ENCODE data around the gene ZNF777. TPM values are rescaled to one million over a fixed set of nuclear protein-coding genes. Genes with fewer than 3 reads are reported as not detected.

Gene ZNF777
- total RNA-seq, 1 donor from 2014 or later, result 17.2 TPM

DNA sequence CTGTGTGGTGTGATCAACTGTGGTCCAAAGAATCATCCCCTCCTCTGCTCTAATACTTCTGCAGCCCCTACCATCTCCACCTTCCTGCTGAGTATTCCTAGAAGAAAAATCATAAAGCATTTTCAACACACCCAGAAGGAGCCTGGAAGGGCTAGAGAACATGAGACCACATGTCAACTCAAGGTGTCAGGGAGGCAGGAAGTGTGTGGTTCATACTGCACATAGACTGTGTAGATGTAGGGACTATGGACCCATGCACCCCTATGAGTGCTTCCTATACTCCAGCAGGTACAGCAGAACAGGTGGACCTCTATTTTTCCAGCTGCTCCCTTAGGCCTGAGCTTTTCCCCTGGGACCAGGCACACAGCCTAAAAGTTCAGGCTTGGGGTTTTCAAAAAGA lies 39.3 kb upstream of the ZNF777 start:
- no peak overlapping the region for H3K9ac ChIP-seq (ENCODE audit: low read length)

DNA sequence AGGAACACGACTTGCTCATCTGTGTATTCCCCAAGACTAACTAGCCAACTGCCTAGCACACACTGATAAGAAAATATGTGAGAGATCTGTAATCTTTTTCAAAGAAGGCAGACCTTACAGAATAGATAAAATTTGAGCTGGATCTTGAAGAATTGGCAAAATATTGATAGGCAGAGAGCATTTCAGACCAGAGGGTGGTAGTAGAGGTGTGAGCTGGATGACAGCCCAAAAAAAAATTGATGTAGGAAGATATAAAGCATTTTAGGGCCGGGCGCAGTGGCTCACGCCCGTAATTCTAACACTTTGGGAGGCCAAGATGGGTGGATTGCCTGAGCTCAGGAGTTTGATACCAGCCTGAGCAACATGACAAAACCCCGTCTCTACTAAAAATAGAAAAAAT lies 37.9 kb upstream of the ZNF777 start:
- TF ChIP-seq, protein P1, sequence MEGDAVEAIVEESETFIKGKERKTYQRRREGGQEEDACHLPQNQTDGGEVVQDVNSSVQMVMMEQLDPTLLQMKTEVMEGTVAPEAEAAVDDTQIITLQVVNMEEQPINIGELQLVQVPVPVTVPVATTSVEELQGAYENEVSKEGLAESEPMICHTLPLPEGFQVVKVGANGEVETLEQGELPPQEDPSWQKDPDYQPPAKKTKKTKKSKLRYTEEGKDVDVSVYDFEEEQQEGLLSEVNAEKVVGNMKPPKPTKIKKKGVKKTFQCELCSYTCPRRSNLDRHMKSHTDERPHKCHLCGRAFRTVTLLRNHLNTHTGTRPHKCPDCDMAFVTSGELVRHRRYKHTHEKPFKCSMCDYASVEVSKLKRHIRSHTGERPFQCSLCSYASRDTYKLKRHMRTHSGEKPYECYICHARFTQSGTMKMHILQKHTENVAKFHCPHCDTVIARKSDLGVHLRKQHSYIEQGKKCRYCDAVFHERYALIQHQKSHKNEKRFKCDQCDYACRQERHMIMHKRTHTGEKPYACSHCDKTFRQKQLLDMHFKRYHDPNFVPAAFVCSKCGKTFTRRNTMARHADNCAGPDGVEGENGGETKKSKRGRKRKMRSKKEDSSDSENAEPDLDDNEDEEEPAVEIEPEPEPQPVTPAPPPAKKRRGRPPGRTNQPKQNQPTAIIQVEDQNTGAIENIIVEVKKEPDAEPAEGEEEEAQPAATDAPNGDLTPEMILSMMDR (IDR thresholded peaks at IDR 0.05; ENCODE audit: insufficient read depth, low read depth, low read length), result no peak
- no peak for TF ChIP-seq EZH2 (IDR thresholded peaks at IDR 0.05; ENCODE audit: insufficient read depth, low read length)
- H3K36me3 Mint-ChIP-seq (ENCODE audit: low read depth, unreplicated experiment), result peaks cover 1% of the 10 kb centered on the region
- Histone ChIP-seq H3K4me1 (ENCODE audit: insufficient read depth, low read length) (peaks cover 9% of the 10 kb centered on the region), H3K36me3 (ENCODE audit: insufficient read depth, low read length) (peaks cover 2% of the 10 kb centered on the region), H3K4me3 (ENCODE audit: insufficient read depth, low read depth, low read length) (no peak overlapping the region), H3K27ac (ENCODE audit: low read depth, low read length) (no peak overlapping the region), H3K9ac (ENCODE audit: low read length) (no peak overlapping the region), H3K27me3 (ENCODE audit: insufficient read depth, low read length) (peaks cover 3% of the 10 kb centered on the region), H3K4me2 (ENCODE audit: low read length) (no peak overlapping the region), H3K79me2 (ENCODE audit: insufficient read depth, low read length) (peaks cover 26% of the 10 kb centered on the region), H2AFZ (ENCODE audit: low read depth, low read length) (no peak overlapping the region), H4K20me1 (ENCODE audit: insufficient read depth, low read length) (peaks cover 19% of the 10 kb centered on the region), H3K9me3 (ENCODE audit: insufficient read depth, low read depth, low read length) (no peaks in the 10 kb centered on the region)
- FAIRE-seq (no peak), DNase-seq (ENCODE audit: low read depth) (no peak)
- peaks cover 12% of the 10 kb centered on the region for H3K4me1 Mint-ChIP-seq (ENCODE audit: low read depth, unreplicated experiment)
- H3K27ac Mint-ChIP-seq (ENCODE audit: unreplicated experiment), result peak overlapping the region; percentile 30
- H3K4me3 Mint-ChIP-seq (ENCODE audit: unreplicated experiment), result peak overlapping the region; percentile 35
- peaks cover 32% of the 10 kb centered on the region for H3K27me3 Mint-ChIP-seq (ENCODE audit: low read depth, unreplicated experiment)
- no peaks in the 10 kb centered on the region for H3K9me3 Mint-ChIP-seq (ENCODE audit: unreplicated experiment)

More for the DNA sequence above, 39.3 kb upstream of the ZNF777 start:
- Mint-ChIP-seq H3K27me3 (ENCODE audit: low read depth, unreplicated experiment) (peaks cover 34% of the 10 kb centered on the region), H3K36me3 (ENCODE audit: low read depth, unreplicated experiment) (peaks cover 1% of the 10 kb centered on the region), H3K4me3 (ENCODE audit: unreplicated experiment) (no peak overlapping the region), H3K9me3 (ENCODE audit: unreplicated experiment) (no peaks in the 10 kb centered on the region), H3K4me1 (ENCODE audit: low read depth, unreplicated experiment) (peaks cover 8% of the 10 kb centered on the region), H3K27ac (ENCODE audit: unreplicated experiment) (no peak overlapping the region)
- no peak overlapping the region for H3K4me2 ChIP-seq (ENCODE audit: low read length)
- no peak for TF ChIP-seq EZH2 (IDR thresholded peaks at IDR 0.05; ENCODE audit: insufficient read depth, low read length)
- TF ChIP-seq, protein P1 (IDR thresholded peaks at IDR 0.05; ENCODE audit: insufficient read depth, low read depth, low read length), result no peak
- peaks cover 10% of the 10 kb centered on the region for H4K20me1 ChIP-seq (ENCODE audit: insufficient read depth, low read length)
- H3K27ac ChIP-seq (ENCODE audit: low read depth, low read length), result no peak overlapping the region
- H3K9me3 ChIP-seq (ENCODE audit: insufficient read depth, low read depth, low read length), result no peaks in the 10 kb centered on the region
- DNase-seq (ENCODE audit: low read depth), result no peak
- H3K4me3 ChIP-seq (ENCODE audit: insufficient read depth, low read depth, low read length), result no peak overlapping the region
- H3K79me2 ChIP-seq (ENCODE audit: insufficient read depth, low read length), result peaks cover 16% of the 10 kb centered on the region
- peaks cover 9% of the 10 kb centered on the region for H3K4me1 ChIP-seq (ENCODE audit: insufficient read depth, low read length)
- FAIRE-seq, result no peak
- peaks cover 3% of the 10 kb centered on the region for H3K27me3 ChIP-seq (ENCODE audit: insufficient read depth, low read length)
- H3K36me3 ChIP-seq (ENCODE audit: insufficient read depth, low read length), result peaks cover under 1% of the 10 kb centered on the region
- H2AFZ ChIP-seq (ENCODE audit: low read depth, low read length), result no peak overlapping the region

DNA sequence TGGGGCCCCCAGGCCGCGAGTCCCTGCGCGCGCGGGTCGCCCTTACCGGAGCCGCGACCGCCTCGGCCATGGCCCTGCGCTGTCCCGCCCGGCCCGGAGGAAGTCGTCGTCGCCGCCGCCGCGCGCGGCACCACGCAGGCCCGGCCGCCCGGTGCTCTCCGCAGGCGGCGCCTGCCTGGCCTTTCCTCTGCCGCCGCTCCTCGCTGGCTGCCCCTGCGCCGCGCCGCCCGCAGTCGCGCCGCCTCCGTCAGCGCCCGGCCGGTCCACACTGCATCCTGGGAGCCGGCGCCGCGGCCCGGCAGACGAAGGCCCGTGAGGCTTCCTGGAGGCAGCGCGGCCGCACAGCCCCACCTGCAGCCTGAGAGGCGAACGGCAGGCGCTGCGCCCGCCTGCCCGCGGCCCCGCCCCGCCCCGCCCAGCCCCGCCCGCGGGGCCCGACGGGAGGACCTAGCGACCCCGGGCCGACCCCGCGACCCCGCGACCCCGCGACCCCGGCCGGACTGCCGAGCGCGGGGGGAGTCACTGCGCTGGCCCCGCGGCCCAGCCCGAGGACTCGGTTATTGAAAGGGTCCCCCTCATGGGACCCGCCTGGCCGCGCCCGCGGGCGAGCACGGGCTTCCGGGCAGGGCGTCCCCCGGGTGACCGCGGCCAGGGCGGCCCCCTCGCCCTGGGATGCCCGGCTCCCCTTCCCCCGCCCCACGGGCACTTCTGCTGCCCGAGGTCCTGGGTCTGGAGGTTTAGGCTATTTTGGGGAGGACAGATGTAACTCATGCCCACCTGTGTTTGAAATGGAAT lies 36.8 kb upstream of the ZNF777 start, which contains the start of gene ZNF746:
TSS of gene ZNF746 (minus strand) at position 343 of the 795 bp plus-strand sequence. CDS start at position 70, 273 bp downstream.
- Histone ChIP-seq H3K9ac (ENCODE audit: low read length) (peak within 1 kb of the TSS; percentile 83), H3K27me3 (ENCODE audit: insufficient read depth, low read length) (peaks cover 3% of the 10 kb centered on the region), H3K27ac (ENCODE audit: low read depth, low read length) (peak within 1 kb of the TSS; percentile 44), H4K20me1 (ENCODE audit: insufficient read depth, low read length) (peaks cover 19% of the 10 kb centered on the region), H3K36me3 (ENCODE audit: insufficient read depth, low read length) (peaks cover 5% of the 10 kb centered on the region), H3K4me2 (ENCODE audit: low read length) (peak within 1 kb of the TSS; percentile 94), H3K4me3 (ENCODE audit: insufficient read depth, low read depth, low read length) (peak within 1 kb of the TSS; percentile 81), H3K9me3 (ENCODE audit: insufficient read depth, low read depth, low read length) (no peaks in the 10 kb centered on the region), H2AFZ (ENCODE audit: low read depth, low read length) (peak within 1 kb of the TSS; percentile 67), H3K79me2 (ENCODE audit: insufficient read depth, low read length) (peaks cover 27% of the 10 kb centered on the region), H3K4me1 (ENCODE audit: insufficient read depth, low read length) (peaks cover 9% of the 10 kb centered on the region)
- H3K36me3 Mint-ChIP-seq (ENCODE audit: low read depth, unreplicated experiment), result peaks cover 4% of the 10 kb centered on the region
- FAIRE-seq, result no peak
- H3K4me1 Mint-ChIP-seq (ENCODE audit: low read depth, unreplicated experiment), result peaks cover 12% of the 10 kb centered on the region
- no peaks in the 10 kb centered on the region for H3K9me3 Mint-ChIP-seq (ENCODE audit: unreplicated experiment)
- H3K27ac Mint-ChIP-seq (ENCODE audit: unreplicated experiment), result peak within 1 kb of the TSS; percentile 83
- peak within 1 kb of the TSS; percentile 98 for H3K4me3 Mint-ChIP-seq (ENCODE audit: unreplicated experiment)
- TF ChIP-seq, protein P1 (IDR thresholded peaks at IDR 0.05; ENCODE audit: insufficient read depth, low read depth, low read length), result peak; percentile 5
- no peak for TF ChIP-seq EZH2 (IDR thresholded peaks at IDR 0.05; ENCODE audit: insufficient read depth, low read length)
- peak; percentile 54 for DNase-seq (ENCODE audit: low read depth)
- H3K27me3 Mint-ChIP-seq (ENCODE audit: low read depth, unreplicated experiment), result peaks cover 32% of the 10 kb centered on the region
